ENCODE results near the gene NRROS.

The NRROS gene

DNA sequence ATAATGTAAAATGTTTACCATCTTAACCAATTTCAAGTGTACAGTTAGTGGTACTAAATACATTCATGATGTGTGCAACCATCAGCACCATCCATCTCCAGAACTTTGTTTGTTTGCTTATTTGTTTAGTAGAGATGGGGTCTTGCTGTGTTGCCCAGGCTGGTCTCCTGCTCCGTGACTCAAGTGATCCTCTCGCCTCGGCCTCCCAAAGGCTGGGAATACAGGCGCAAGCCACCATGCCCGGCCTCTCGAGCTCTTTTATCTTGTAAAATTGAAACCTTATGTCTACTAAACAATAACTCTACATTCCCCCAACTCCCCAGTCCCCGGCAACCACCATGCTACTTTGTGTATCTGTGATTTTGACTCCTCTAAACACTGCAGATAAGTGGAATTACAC, 39.1 kb upstream of the NRROS start:
- no peaks in the 10 kb centered on the region for H3K9me3 ChIP-seq (ENCODE audit: severe bottlenecking)

DNA sequence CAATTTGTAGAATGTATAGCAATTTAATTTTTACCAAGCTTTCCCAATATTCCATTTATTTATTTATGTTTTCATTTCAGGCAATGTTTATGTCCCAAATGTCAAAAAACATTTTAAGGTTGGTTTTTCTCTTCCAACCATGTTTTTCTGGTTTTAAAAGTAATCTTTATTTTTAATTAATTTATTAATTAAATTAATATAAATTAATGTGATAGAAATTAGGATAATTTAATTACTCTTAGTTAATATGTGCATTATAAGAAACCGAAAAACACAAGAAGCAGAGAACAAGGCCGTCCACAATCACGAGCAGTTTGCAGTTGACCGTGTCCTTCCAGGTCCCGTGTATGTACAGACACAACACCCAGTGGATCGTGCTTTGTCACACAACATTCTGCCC, 36.8 kb upstream of the NRROS start:
- H3K27me3 ChIP-seq (ENCODE audit: insufficient read depth, poor library complexity, severe bottlenecking): no peaks in the 10 kb centered on the region
- ATAC-seq (ENCODE audit: low read depth) (no peak), DNase-seq (ENCODE audit: low spot score) (no peak)
- H3K36me3 ChIP-seq (ENCODE audit: low read depth): no peaks in the 10 kb centered on the region
- no peaks in the 10 kb centered on the region for H3K4me1 ChIP-seq (ENCODE audit: insufficient read depth, poor library complexity, severe bottlenecking)
- TF ChIP-seq, protein P1, sequence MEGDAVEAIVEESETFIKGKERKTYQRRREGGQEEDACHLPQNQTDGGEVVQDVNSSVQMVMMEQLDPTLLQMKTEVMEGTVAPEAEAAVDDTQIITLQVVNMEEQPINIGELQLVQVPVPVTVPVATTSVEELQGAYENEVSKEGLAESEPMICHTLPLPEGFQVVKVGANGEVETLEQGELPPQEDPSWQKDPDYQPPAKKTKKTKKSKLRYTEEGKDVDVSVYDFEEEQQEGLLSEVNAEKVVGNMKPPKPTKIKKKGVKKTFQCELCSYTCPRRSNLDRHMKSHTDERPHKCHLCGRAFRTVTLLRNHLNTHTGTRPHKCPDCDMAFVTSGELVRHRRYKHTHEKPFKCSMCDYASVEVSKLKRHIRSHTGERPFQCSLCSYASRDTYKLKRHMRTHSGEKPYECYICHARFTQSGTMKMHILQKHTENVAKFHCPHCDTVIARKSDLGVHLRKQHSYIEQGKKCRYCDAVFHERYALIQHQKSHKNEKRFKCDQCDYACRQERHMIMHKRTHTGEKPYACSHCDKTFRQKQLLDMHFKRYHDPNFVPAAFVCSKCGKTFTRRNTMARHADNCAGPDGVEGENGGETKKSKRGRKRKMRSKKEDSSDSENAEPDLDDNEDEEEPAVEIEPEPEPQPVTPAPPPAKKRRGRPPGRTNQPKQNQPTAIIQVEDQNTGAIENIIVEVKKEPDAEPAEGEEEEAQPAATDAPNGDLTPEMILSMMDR (IDR thresholded peaks at IDR 0.05; ENCODE audit: poor library complexity, severe bottlenecking): no peak
- H3K4me3 ChIP-seq (ENCODE audit: severe bottlenecking): no peak overlapping the region
- no peak overlapping the region for H3K27ac ChIP-seq (ENCODE audit: poor library complexity, severe bottlenecking)
- H3K9me3 ChIP-seq (ENCODE audit: severe bottlenecking): no peaks in the 10 kb centered on the region

More for the DNA sequence above, 39.1 kb upstream of the NRROS start:
- TF ChIP-seq, protein P1 (IDR thresholded peaks at IDR 0.05; ENCODE audit: poor library complexity, severe bottlenecking): no peak
- Histone ChIP-seq H3K27me3 (ENCODE audit: insufficient read depth, poor library complexity, severe bottlenecking) (no peaks in the 10 kb centered on the region), H3K27ac (ENCODE audit: poor library complexity, severe bottlenecking) (no peak overlapping the region), H3K36me3 (ENCODE audit: low read depth) (no peaks in the 10 kb centered on the region), H3K4me1 (ENCODE audit: insufficient read depth, poor library complexity, severe bottlenecking) (no peaks in the 10 kb centered on the region), H3K4me3 (ENCODE audit: severe bottlenecking) (no peak overlapping the region)
- no peak for ATAC-seq (ENCODE audit: low read depth)
- no peak for DNase-seq (ENCODE audit: low spot score)

DNA sequence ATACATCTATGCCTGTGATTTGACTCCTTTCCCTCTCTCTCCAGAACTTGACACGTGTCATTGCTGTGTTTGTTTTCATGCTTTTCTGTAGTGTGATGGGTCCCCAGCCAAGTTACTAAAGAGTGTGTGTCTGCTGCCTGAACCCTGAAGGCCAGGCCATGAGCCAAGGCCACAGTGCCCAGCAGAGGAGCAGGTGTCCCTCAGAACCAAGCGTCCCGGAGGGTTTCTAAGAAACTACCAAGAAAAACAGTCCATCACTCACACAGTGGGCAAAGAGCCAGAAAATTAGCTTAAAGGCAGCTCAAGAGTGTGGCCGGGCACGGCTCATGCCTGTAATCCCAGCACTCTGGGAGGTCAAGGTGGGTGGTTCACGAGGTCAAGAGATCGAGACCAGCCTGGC, 35.8 kb upstream of the NRROS start:
- TF ChIP-seq, protein P1 (IDR thresholded peaks at IDR 0.05; ENCODE audit: poor library complexity, severe bottlenecking): no peak
- Histone ChIP-seq H3K4me3 (ENCODE audit: severe bottlenecking) (no peak overlapping the region), H3K27ac (ENCODE audit: poor library complexity, severe bottlenecking) (no peak overlapping the region), H3K9me3 (ENCODE audit: severe bottlenecking) (no peaks in the 10 kb centered on the region), H3K4me1 (ENCODE audit: insufficient read depth, poor library complexity, severe bottlenecking) (no peaks in the 10 kb centered on the region), H3K27me3 (ENCODE audit: insufficient read depth, poor library complexity, severe bottlenecking) (no peaks in the 10 kb centered on the region), H3K36me3 (ENCODE audit: low read depth) (no peaks in the 10 kb centered on the region)
- DNase-seq (ENCODE audit: low spot score): no peak
- ATAC-seq (ENCODE audit: low read depth): no peak

DNA sequence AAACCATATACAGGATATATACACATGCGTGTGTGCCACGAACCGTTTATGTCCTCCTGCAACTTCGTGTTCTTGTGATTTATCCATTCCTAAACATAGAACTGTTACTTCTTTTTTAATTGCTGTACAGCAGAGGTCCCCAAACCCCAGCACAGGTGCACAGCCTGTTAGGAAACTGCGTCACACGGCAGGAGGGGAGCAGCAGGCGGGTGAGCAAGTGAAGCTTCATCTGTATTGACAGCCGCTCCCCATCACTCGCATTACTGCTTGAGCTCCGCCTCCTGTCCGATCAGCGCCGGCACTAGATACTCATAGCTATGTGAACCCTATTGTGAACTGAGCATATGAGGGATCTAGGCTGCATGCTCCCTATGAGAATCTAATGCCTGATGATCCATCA, 34.9 kb upstream of the NRROS start:
- DNase-seq (ENCODE audit: low spot score): no peak
- TF ChIP-seq, protein P1 (IDR thresholded peaks at IDR 0.05; ENCODE audit: poor library complexity, severe bottlenecking): no peak
- Histone ChIP-seq H3K4me1 (ENCODE audit: insufficient read depth, poor library complexity, severe bottlenecking) (no peaks in the 10 kb centered on the region), H3K36me3 (ENCODE audit: low read depth) (no peaks in the 10 kb centered on the region), H3K4me3 (ENCODE audit: severe bottlenecking) (no peak overlapping the region), H3K27me3 (ENCODE audit: insufficient read depth, poor library complexity, severe bottlenecking) (no peaks in the 10 kb centered on the region), H3K27ac (ENCODE audit: poor library complexity, severe bottlenecking) (no peak overlapping the region), H3K9me3 (ENCODE audit: severe bottlenecking) (no peaks in the 10 kb centered on the region)
- no peak for ATAC-seq (ENCODE audit: low read depth)

DNA sequence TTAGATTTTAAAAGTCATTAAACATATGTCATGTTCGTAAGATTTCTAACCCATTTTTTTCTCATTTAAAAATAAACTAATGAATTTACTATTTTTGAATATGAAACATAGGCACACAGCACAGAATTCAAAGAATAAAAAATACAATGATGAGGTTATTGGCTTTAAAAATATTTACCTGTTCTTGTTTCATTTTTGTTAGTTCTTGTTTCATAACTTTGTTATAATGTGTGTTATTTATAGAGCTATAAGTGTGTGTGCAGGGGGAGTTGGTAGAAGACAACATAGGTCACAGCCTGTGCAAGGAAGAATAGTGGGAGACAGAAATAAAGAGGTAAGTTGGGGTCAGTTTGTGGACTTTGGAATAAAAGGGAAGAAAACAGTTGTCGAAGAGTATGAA, 30.8 kb upstream of the NRROS start:
- H3K4me1 ChIP-seq (ENCODE audit: insufficient read depth, poor library complexity, severe bottlenecking): peaks cover 9% of the 10 kb centered on the region
- ATAC-seq (ENCODE audit: low read depth): no peak

More for the DNA sequence above, 30.8 kb upstream of the NRROS start:
- H3K27ac ChIP-seq (ENCODE audit: poor library complexity, severe bottlenecking): no peak overlapping the region
- H3K4me3 ChIP-seq (ENCODE audit: severe bottlenecking): no peak overlapping the region
- no peaks in the 10 kb centered on the region for H3K9me3 ChIP-seq (ENCODE audit: severe bottlenecking)
- DNase-seq (ENCODE audit: low spot score): no peak
- H3K27me3 ChIP-seq (ENCODE audit: insufficient read depth, poor library complexity, severe bottlenecking): no peaks in the 10 kb centered on the region
- no peaks in the 10 kb centered on the region for H3K36me3 ChIP-seq (ENCODE audit: low read depth)
- TF ChIP-seq, protein P1 (IDR thresholded peaks at IDR 0.05; ENCODE audit: poor library complexity, severe bottlenecking): no peak
